Measurements from ENCODE around the gene CEP131. TPM values are rescaled to one million over a fixed set of nuclear protein-coding genes. Genes with fewer than 3 reads are reported as not detected.

Gene CEP131
- total and polyA plus RNA-seq, 7 donors, result 3.7 to 8.6 (median 4.9) TPM

- no peaks in the 10 kb centered on the region for H3K36me3 ChIP-seq (ENCODE audit: insufficient read depth in 1 of 2, low read depth in 1 of 2)
- peak overlapping the region; percentile 22 for H3K4me3 ChIP-seq
- intact Hi-C loops (cut with DNase I), result loop anchor here (5.0 to 10.0 kb wide), 3 partner anchors 59 to 394 kb away; no protein-coding TSS in a partner anchor
- no peak overlapping the region for H3K27ac ChIP-seq
- H3K9me3 ChIP-seq, result no peaks in the 10 kb centered on the region
- H3K27me3 ChIP-seq (ENCODE audit: insufficient read depth in 3 of 3, low read length in 2 of 3), result no peaks in the 10 kb centered on the region
- ATAC-seq (peak; percentile 21 to 29 (median 24)), DNase-seq (no peak)
- 47 to 53% (median 47%) methylated on average over 8 to 11 of the region's 11 CpGs for WGBS, 3 donors
- peaks cover 6% of the 10 kb centered on the region for H3K4me1 ChIP-seq
- TF ChIP-seq CTCF (IDR thresholded peaks at IDR 0.05), result no peak
These were observed 79.6 kb downstream of the CEP131 start for GRCh38 chr17:81143200-81143527.

- DNase-seq, result peak; percentile 81 to 90
- intact Hi-C loops (cut with DNase I), result loop anchor here (1.0 to 10.0 kb wide), 5 partner anchors 60 to 395 kb away; no protein-coding TSS in a partner anchor
- H3K27ac ChIP-seq, result no peak overlapping the region
- peak; percentile 90 to 98 (median 96) for ATAC-seq
- peaks cover 6% of the 10 kb centered on the region for H3K4me1 ChIP-seq
- WGBS, 3 donors, result 26 to 35% (median 34%) methylated on average over 25 of the region's 25 CpGs
- no peaks in the 10 kb centered on the region for H3K36me3 ChIP-seq (ENCODE audit: insufficient read depth in 1 of 2, low read depth in 1 of 2)
- H3K27me3 ChIP-seq (ENCODE audit: insufficient read depth in 3 of 3, low read length in 2 of 3), result no peaks in the 10 kb centered on the region
- peak; percentile 67 for TF ChIP-seq CTCF (IDR thresholded peaks at IDR 0.05)
- no peaks in the 10 kb centered on the region for H3K9me3 ChIP-seq
- H3K4me3 ChIP-seq, result peak overlapping the region; percentile 22
These were observed 80.2 kb downstream of the CEP131 start for GRCh38 chr17:81142301-81143199.

GRCh38 chr17:81140695-81141094 is 82.1 kb downstream of the CEP131 start:
- H3K27ac ChIP-seq, result no peak overlapping the region
- no peaks in the 10 kb centered on the region for H3K9me3 ChIP-seq
- TF ChIP-seq CTCF (IDR thresholded peaks at IDR 0.05), result no peak
- no peaks in the 10 kb centered on the region for H3K27me3 ChIP-seq (ENCODE audit: insufficient read depth in 3 of 3, low read length in 2 of 3)
- intact Hi-C loops (cut with DNase I), result loop anchor here (5.0 to 10.0 kb wide), 3 partner anchors 62 to 397 kb away; no protein-coding TSS in a partner anchor
- ATAC-seq, result no peak
- H3K36me3 ChIP-seq (ENCODE audit: insufficient read depth in 1 of 2, low read depth in 1 of 2), result no peaks in the 10 kb centered on the region
- DNase-seq, result no peak
- no peak overlapping the region for H3K4me3 ChIP-seq
- peaks cover 6% of the 10 kb centered on the region for H3K4me1 ChIP-seq
- WGBS, 3 donors, result 88 to 96% (median 94%) methylated on average over 21 to 37 of the region's 37 CpGs

- DNase-seq (no peak), ATAC-seq (no peak)
- intact Hi-C loops (cut with DNase I), result loop anchor here (5.0 to 10.0 kb wide), 3 partner anchors 62 to 397 kb away; no protein-coding TSS in a partner anchor
- 82 to 84% (median 82%) methylated on average over 8 of the region's 8 CpGs for WGBS, 3 donors
- no peak overlapping the region for H3K27ac ChIP-seq
- no peaks in the 10 kb centered on the region for H3K36me3 ChIP-seq (ENCODE audit: insufficient read depth in 1 of 2, low read depth in 1 of 2)
- H3K9me3 ChIP-seq, result no peaks in the 10 kb centered on the region
- no peaks in the 10 kb centered on the region for H3K27me3 ChIP-seq (ENCODE audit: insufficient read depth in 3 of 3, low read length in 2 of 3)
- TF ChIP-seq CTCF (IDR thresholded peaks at IDR 0.05), result no peak
- H3K4me3 ChIP-seq, result no peak overlapping the region
- peaks cover 6% of the 10 kb centered on the region for H3K4me1 ChIP-seq
These were observed 82.7 kb downstream of the CEP131 start for GRCh38 chr17:81140018-81140417.

Other genes with a start within 250 kb of the CEP131 start
- 10 to 100 TPM; 32.0 to 36.9 (median 33.6) TPM for gene CHMP6, start 231.1 kb downstream of the CEP131 start, total RNA-seq
- 10 to 100 TPM; 38.3 to 53.2 (median 45.6) TPM for gene CHMP6, start 231.1 kb downstream of the CEP131 start, polyA plus RNA-seq
- 10 to 100 TPM in 2 of 4 donors, 1 to 10 TPM in 2; 4.7 to 28.9 (median 10.0) TPM for gene BAIAP2, start 187.8 kb downstream of the CEP131 start, total RNA-seq
- gene BAIAP2, start 187.8 kb downstream of the CEP131 start, polyA plus RNA-seq, result 10 to 100 TPM in 1 of 3 donors, 1 to 10 TPM in 2; 3.9 to 13.5 (median 6.5) TPM
- not detected for gene PVALEF, start 57.5 kb downstream of the CEP131 start, total RNA-seq
- gene PVALEF, start 57.5 kb downstream of the CEP131 start, polyA plus RNA-seq, result not detected
- gene AATK, start 56.7 kb downstream of the CEP131 start, total RNA-seq, result 1 to 10 TPM; 1.0 to 1.8 (median 1.4) TPM
- under 1 TPM; 0.21 to 0.53 (median 0.47) TPM for gene AATK, start 56.7 kb downstream of the CEP131 start, polyA plus RNA-seq
- 10 to 100 TPM; 10.9 to 22.1 (median 11.8) TPM for gene TEPSIN, start 16.1 kb upstream of the CEP131 start, total RNA-seq
- gene TEPSIN, start 16.1 kb upstream of the CEP131 start, polyA plus RNA-seq, result 10 to 100 TPM; 11.2 to 14.3 (median 13.6) TPM
- 10 to 100 TPM; 45.6 to 58.5 (median 55.0) TPM for gene NDUFAF8, start 16.4 kb upstream of the CEP131 start, total RNA-seq
- gene NDUFAF8, start 16.4 kb upstream of the CEP131 start, polyA plus RNA-seq, result 10 to 100 TPM; 42.4 to 63.8 (median 54.9) TPM
- gene SLC38A10, start 72.3 kb upstream of the CEP131 start, total RNA-seq, result 10 to 100 TPM; 16.7 to 23.9 (median 18.6) TPM
- gene SLC38A10, start 72.3 kb upstream of the CEP131 start, polyA plus RNA-seq, result 10 to 100 TPM; 16.9 to 40.6 (median 33.0) TPM
- gene BAHCC1, start 172.5 kb upstream of the CEP131 start, total RNA-seq, result 10 to 100 TPM in 1 of 4 donors, 1 to 10 TPM in 3; 6.0 to 10.7 (median 7.7) TPM
- 1 to 10 TPM; 2.8 to 6.6 (median 4.1) TPM for gene BAHCC1, start 172.5 kb upstream of the CEP131 start, polyA plus RNA-seq